Fibroblast of the aortic adventitia (primary cell): ENCODE data around the gene CPXM1. TPM values are rescaled to one million over a fixed set of nuclear protein-coding genes. Genes with fewer than 3 reads are reported as not detected.

Source experiments
- DNase-seq: peaks from one replicate; pipeline ENCODE4 v3.0.0-alpha.2; 2010; ENCODE audit warnings: low read depth
- H3K4me3 ChIP-seq: 2 replicates; pipeline ENCODE4 v1.5.1; 2011; ENCODE audit warnings: low read depth, mild to moderate bottlenecking, control low read depth, low read length, moderate library complexity
- total RNA-seq: library from RNA; depleted of rRNA; stranded (reverse); fragments of >200 nt; gene quantifications from 2 replicates; pipeline ENCODE4 v1.2.3, GENCODE V29; 2012; ENCODE audit warnings: low replicate concordance
- TF ChIP-seq, protein P1 (sequence below): IDR thresholded peaks from 2 replicates; pipeline ENCODE4 v1.5.1; 2011; ENCODE audit warnings: mild to moderate bottlenecking, low read length, control low read depth, inconsistent platforms; ENCODE audit not compliant: insufficient read depth

Gene CPXM1
- total RNA-seq, 1 donor = 3.8 TPM

DNA sequence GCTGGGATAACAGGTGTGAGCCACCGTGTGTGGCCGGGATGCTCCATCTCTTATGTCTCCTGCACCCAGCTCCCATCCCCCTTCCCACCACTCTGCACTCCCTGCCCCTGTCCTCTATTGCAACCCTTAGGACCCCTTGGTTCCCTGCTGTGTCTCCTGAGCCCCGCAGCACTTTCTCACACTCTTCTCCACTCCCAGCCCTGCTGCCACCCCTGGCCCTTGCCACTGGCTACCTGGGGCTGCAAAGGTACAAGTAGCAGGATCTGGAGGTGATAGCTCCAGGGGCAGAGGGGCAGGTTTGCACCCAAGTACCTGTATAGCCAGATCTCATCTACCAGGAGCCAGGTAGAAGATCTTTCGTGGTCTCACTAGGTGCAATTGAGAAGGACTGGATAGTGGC lies 6.6 kb upstream of the CPXM1 start:
- DNase-seq = no peak
- TF ChIP-seq, protein P1, sequence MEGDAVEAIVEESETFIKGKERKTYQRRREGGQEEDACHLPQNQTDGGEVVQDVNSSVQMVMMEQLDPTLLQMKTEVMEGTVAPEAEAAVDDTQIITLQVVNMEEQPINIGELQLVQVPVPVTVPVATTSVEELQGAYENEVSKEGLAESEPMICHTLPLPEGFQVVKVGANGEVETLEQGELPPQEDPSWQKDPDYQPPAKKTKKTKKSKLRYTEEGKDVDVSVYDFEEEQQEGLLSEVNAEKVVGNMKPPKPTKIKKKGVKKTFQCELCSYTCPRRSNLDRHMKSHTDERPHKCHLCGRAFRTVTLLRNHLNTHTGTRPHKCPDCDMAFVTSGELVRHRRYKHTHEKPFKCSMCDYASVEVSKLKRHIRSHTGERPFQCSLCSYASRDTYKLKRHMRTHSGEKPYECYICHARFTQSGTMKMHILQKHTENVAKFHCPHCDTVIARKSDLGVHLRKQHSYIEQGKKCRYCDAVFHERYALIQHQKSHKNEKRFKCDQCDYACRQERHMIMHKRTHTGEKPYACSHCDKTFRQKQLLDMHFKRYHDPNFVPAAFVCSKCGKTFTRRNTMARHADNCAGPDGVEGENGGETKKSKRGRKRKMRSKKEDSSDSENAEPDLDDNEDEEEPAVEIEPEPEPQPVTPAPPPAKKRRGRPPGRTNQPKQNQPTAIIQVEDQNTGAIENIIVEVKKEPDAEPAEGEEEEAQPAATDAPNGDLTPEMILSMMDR = no peak
- no peak overlapping the region for H3K4me3 ChIP-seq

DNA sequence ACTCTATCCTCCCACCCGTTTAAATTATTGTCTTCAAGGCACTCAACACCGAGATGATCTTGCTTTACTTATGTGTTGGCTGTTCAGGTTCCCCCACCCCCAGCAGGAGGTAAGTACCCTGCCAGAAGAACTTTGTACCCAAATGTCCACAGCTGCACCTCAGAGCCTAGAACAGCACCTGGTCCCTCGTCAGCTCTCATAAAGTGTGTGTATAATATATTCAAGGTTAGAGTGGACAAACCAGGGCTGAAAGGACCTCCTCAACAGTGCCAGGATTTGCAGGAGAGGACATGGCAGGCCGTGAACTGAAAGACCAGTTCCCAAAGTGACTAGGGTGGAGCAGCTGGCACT lies 5.9 kb upstream of the CPXM1 start:
- TF ChIP-seq, protein P1 = no peak
- DNase-seq = no peak
- no peak overlapping the region for H3K4me3 ChIP-seq

DNA sequence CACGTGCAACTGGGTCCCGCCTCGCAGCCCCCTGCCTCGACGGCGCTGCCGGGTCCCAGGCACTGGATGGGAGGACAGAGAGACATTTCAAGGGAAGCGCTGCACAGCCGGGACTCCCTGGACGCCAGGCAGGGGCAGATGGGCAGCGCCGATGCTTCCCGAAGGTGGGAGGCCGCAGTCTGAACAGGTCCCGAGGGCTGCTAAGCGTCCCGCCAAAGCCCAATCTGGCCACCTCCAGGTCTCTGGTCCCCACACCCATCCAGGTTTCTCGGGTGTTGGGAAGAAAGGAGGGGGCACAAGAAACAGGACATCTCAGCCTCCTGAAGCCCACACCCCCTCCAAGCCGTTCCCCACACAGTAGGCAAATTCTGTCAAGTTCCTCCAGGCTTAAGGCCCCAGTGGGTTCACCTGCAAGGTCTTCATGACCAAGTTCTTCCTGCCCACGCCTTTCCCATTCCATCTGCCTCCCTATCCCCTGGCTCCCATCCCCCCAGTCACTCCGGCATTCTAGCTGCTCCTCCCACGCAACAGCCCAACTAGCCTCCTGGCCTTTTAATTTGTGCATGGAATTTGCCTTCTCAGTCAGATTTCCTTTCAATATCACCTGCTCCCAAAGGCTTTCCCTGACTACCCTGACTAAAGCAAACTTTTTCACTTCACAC lies 5.4 kb upstream of the CPXM1 start:
- no peak overlapping the region for H3K4me3 ChIP-seq
- TF ChIP-seq, protein P1 = no peak
- no peak for DNase-seq

DNA sequence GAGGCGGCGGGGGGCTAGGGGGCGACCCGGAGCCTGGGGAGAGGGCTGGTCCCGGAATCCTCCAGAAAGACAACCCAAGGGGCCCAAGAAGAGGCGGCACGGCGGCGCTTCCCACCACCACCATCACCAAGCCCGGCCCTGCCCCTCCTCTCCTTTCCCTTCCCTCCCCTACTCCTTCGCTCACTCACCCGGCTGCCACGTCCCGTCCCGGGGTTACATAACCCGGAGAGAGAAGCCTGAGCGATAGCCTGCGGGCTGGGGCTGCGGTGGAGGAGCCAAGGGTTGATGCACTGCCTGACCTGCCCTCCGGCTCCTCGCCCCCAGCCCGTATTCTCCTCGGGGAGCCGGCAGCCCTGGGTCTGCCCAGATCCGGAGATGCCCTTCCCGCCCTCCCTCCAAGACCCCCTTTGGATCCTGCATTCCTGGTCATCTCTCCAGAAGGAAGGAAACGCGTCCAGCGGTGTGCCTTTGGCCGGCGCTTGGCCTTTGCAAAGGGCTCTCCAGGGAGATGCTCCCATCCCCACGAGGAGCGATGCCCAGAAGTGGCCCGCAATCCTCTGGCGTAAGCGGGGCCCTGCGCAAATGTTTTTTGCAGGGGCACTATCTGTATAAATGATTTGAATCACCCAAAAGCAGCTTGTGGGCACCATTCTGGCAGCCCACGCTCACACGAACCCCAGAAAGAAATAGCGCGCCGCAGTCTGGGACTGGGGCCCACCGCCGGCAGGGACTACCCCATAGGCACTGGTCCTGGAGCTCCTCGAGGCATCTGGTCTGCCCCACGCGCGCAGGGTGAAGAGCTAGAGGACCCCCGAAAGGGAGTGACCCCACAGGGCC lies 4.6 kb upstream of the CPXM1 start:
- no peak overlapping the region for H3K4me3 ChIP-seq
- DNase-seq = peak; percentile 19
- TF ChIP-seq, protein P1 = no peak

DNA sequence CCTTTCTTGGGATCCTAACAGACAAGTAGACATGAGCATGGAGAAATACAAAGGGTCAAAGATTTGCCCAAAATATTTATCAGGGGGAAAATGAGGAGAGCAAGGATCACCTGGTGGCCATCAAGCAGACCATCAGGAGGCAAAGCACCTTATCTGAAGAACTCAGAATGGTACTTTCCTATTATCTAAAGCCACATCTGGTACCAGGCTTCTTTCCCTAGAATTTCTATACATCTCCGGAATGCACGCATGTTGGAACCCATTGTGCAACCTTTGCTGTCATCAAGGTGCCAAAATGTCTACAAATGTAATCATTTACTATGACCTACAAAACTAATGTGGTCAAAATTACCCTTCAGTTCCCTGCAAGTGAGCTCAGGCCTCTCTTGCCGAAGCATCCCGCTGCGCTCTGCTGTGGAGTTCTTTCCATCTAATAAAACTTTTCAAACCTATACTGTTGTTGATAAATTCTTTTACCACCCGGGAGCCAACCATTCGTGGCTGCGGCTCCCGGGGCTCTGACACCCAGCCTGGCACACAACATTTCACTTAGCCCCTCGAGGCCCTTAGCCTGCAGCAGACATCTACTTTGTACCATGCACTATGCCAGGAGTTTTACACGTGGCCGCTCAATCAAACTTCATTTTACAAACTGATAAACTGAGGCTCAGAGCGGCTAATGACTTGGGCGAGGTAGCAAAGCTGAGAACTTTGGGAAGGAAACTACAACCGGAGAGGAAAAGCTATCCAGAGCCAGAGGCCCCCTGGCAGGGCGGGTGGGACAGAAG lies 3.8 kb upstream of the CPXM1 start:
- H3K4me3 ChIP-seq = no peak overlapping the region
- DNase-seq = no peak
- TF ChIP-seq, protein P1 = no peak

DNA sequence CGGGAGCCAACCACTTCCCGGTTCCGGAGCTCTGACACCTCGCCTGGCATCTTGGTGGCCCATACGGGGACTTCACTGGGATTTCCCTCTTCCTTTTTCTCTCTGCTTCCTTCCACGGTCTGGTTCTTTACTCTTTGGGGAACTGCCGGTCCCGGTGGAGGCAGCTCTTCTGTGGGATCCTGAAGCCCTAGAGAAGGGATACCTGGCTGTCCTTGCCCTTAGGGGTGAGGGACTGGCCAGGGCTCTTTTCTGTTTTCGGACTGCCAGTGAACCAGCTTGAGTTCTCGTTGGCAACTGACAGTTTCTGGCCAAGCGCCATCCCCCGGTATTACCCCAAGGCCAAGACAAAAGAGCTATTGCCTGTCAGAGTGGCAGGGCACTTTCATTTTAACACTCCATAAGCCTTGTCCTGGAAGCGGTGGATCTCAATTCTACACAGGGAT lies 880 bp upstream of the CPXM1 start:
- no peak overlapping the region for H3K4me3 ChIP-seq
- DNase-seq = no peak
- TF ChIP-seq, protein P1 = no peak
